Measurements from ENCODE around the gene MEGF8.
"Not testable (repeated sequence)": the region's sequence is repeated elsewhere in the genome, so short reads cannot be mapped to it uniquely, and the experiment has no call there.

Gene MEGF8

GRCh38 chr19:42313096-42313839 lies 12.2 kb upstream of the MEGF8 start, which contains the start of gene TMEM145:
Gene TMEM145 (plus strand): TSS chr19:42313309. CDS start chr19:42313377, 68 bp downstream.
- FAIRE-seq = no peak

DNA sequence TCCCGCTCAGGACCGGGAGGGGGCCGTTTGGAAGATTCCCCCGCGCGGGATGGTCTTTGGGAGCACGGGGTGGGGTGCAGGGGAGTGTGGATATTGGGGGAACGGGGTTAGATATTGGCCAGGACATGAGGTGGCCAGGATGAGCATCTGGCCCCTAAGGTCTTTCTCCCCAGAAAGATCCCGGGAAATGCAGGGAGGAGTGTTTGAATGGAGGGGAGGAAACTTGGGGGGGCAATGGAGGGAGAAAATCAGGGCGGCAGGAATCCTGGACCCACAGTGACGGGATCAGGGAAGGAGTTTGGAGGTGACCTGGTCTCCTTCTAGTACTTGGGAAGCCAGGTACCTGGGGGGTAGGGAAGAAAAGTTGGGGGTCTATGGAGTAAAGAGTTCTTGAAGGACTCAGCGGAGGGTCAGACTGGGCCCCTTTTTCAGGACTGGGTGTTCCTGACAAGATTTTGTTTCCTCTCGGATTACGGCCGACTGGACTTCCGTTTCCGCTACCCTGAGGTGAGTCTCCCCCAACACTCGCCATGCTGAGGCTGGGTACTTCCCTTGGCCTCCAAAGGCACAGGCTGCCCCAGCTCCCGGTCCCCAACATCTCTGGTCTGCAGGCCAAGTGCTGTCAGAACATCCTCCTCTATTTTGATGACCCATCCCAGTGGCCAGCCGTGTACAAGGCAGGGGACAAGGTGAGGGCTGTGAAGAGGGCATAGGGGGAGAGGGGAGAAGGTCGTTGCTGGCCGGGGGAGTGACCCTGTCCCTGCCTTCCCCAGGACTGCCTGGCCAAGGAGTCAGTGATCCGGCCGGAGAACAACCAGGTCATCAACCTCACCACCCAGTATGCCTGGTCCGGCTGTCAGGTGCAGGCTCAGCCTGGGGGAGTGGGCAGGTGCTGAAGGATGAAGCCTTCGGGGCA lies 11.3 kb upstream of the MEGF8 start:
- FAIRE-seq = no peak

- no peak for FAIRE-seq
These were observed 10.4 kb upstream of the MEGF8 start for GRCh38 chr19:42315024-42315423.

GRCh38 chr19:42316223-42317211 lies 8.9 kb upstream of the MEGF8 start:
- FAIRE-seq = no peak

DNA sequence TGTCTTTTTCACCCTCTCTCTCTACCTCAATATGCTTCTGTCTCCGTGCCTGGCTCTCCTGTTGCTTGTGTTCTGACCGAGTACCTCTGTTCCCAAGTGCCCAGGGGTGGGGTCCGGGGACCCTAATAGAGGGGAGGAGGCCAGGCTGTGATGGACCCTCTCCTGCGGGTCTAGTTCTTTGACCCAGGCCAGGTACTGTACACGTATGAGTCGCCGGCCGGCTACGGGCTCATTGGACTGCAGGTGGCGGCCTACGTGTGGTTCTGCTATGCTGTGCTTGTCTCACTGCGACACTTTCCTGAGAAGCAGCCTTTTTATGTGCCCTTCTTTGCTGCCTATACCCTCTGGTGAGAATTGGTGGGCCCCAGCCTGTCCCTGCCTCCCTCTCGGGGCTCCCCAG lies 7.9 kb upstream of the MEGF8 start:
- FAIRE-seq = no peak

- FAIRE-seq = no peak
These were observed 3.1 kb upstream of the MEGF8 start for GRCh38 chr19:42322305-42322704.

GRCh38 chr19:42323473-42323851 lies 2.0 kb upstream of the MEGF8 start:
- FAIRE-seq = no peak

- no peak for FAIRE-seq
These were observed 1.4 kb upstream of the MEGF8 start for GRCh38 chr19:42323852-42324654.

DNA sequence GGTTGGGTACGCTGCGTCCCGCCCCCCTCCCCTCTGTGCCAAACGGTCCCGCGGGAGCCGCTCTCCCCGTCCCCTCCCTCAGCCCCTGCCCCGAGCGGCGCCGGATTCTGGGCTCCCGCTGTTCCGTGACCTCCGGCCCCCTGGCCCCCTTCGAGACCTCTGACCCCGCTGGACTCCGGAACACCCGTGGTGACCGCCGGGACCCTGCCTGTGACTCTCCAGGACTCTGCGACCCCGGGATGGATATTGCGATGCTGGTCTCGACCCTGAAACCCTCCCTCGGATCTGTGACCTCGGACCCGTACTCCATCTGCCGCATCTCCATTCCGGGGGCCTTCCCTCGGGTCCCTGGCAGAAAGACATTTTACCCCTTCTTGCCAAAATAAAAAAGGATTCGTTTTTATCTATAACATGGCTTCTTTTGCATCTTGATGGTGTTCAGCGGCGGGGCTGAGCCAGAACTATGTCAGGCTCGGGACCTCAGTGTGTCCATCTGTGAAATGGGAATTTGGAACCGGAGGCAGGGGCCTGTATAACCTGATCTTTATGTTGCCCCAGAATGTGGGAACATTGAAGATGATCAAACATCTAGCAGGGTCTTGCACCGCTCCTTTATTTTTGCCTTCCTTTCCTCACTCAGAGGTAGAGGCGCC lies 654 bp upstream of the MEGF8 start:
- no peak for FAIRE-seq

DNA sequence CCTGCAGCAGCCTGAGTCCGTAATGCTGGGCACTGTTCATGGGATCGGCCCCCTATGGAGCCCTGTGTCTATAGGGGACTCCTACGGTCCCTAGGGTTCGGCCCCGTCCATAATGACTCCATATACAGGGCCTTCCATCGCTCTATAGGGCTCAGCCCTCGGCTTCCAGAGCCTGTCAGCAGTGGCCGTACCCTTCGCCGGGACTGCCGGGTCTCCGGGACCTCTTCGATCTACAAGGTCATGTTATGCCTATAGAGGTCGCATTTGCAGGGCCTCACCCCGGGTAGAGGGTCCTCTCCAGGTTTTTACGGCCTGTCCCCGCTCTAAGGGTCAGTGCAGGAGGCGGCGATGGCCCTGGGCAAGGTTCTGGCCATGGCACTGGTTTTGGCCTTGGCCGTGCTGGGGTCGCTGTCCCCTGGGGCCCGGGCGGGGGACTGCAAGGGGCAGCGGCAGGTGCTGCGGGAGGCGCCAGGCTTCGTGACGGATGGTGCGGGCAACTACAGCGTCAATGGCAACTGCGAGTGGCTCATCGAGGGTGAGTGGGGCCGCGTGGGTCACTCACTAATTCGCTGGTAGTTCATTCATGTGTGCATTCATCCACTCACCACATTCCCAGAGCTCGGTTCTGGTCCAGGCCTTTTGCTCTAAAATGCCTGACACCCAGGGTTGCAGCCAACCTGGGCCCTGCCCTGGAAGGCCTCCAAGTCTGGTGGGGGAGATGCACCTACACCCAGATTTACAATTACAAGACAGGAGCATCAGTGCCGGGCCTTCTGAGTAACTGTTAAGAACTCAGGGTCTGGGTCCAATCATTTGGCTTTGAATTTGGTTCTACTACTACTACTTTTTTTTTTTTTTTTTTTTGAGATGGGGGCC lies 699 bp downstream of the MEGF8 start:
- FAIRE-seq = no peak

- no peak for FAIRE-seq
These were observed 1.5 kb downstream of the MEGF8 start for GRCh38 chr19:42326969-42327368.

- FAIRE-seq = no peak
These were observed 1.9 kb downstream of the MEGF8 start for GRCh38 chr19:42327381-42327780.

DNA sequence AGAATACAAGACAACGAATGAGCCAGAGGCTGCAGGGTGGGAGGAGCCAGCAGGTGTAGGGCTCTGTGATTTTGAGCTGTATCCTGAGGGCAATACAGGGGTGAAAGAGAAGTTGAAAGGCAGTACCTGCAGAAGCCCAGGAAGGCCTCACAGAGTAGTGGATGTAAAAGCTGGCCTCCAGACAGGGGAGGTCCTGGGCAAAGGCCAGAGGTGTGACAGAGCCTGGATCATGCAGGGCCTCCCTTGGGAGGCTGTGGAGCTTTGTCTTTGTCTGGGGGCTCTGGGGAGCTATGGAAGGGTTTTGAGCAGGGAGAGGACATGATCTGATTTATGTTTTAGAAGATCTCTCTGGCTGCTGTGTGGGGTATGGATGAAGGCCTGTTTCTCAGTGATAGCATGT lies 2.7 kb downstream of the MEGF8 start:
- no peak for FAIRE-seq

GRCh38 chr19:42328854-42329253 lies 3.4 kb downstream of the MEGF8 start:
- no peak for FAIRE-seq

DNA sequence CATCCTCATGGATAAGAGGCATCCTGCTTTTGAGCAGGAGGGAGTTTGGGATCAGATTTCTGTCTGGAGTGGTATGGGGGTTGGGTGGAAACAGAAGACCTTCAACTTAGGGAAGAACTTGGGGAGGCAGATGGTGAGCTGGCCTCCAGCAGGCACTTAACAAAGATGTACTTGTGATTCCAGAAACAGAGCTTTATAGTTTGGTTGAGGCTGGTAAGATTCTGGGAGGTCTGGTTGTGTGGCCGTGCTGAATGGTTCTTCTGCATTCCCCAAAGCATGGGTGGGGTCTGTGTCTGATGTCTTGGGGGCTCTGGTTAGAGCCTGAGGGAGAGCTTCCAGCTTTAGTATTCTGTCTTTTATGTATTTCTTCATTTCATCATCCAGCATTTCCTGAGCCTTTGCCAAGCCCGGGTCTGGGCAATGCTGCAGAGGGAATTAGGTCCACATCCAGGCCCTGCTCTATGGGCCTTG lies 4.8 kb downstream of the MEGF8 start:
- no peak for FAIRE-seq

DNA sequence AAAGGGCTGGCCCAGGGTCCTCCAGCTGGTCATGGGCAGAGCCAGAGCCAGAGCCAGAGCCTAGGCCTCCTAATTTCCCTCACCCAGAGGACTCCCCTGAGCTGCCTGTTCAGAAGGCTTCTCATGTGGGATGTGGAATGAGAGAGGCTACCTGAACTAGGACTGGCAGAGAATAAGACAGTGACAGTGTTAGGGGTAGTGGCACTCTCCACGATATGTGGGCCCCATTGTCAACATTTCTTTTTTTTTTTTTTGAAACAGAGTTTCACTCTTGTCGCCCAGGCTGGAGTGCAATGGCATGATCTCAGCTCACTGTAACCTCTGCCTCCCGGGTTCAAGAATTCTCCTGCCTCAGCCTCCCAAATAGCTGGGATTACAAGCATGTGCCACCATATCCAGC lies 5.9 kb downstream of the MEGF8 start:
- not testable (repeated sequence) for FAIRE-seq

DNA sequence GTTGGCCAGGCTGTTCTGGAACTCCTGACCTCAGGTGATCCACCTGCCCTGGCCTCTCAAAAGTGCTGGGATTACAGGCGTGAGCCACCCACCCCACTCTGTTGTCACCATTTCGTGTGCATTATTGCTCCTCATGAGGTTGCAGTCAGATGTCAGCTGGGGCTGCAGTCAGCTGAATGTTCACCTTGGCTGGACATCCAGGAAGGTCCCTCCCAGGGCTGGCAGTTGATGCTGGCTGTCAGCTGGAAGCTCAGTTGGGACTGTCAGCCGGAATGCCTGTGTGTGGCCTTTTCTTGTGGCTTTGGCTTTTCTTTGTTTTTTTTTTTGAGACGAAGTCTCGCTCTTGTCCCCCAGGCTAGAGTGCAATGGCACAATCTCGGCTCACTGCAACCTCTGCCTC lies 6.6 kb downstream of the MEGF8 start:
- FAIRE-seq = no peak

- no peak for FAIRE-seq
These were observed 7.6 kb downstream of the MEGF8 start for GRCh38 chr19:42333018-42333417.

GRCh38 chr19:42333975-42334696 lies 8.7 kb downstream of the MEGF8 start:
- no peak for FAIRE-seq

Data from colon (tissue), 2 donors.